Suprapubic skin (tissue), 4 donors: ENCODE data around the gene ISG15.

ENCODE experiments used
- EP300 ChIP-seq: sonication (generic); formaldehyde crosslinking; IDR thresholded peaks from one replicate; pipeline ENCODE4 v1.6.1; 2017; ENCODE audit warnings: antibody characterized with exemption
- POLR2A ChIP-seq, 2 donors: fragments of 450-650 bp; IDR thresholded peaks; one replicate each; pipeline ENCODE4 v1.6.1; 2017; ENCODE audit warnings: antibody characterized with exemption in 2 of 2, mild to moderate bottlenecking in 2 of 2, moderate library complexity in 2 of 2
- POLR2AphosphoS5 ChIP-seq, 3 donors: sonication (generic); formaldehyde crosslinking; IDR thresholded peaks; one replicate each; pipeline ENCODE4 v1.6.1; 2017; ENCODE audit warnings: antibody characterized with exemption in 3 of 3
- TF ChIP-seq, protein P1 (sequence below), 2 donors: fragments of 200-600 bp in 1 of 2; fragments of 450-650 bp in 1 of 2; sonication (generic) in 1 of 2; IDR thresholded peaks; one replicate each; pipeline ENCODE4 v1.5.1; 2016 to 2019; ENCODE audit warnings: antibody characterized with exemption in 2 of 2, mild to moderate bottlenecking in 1 of 2, moderate library complexity in 1 of 2

- TF ChIP-seq, protein P1, sequence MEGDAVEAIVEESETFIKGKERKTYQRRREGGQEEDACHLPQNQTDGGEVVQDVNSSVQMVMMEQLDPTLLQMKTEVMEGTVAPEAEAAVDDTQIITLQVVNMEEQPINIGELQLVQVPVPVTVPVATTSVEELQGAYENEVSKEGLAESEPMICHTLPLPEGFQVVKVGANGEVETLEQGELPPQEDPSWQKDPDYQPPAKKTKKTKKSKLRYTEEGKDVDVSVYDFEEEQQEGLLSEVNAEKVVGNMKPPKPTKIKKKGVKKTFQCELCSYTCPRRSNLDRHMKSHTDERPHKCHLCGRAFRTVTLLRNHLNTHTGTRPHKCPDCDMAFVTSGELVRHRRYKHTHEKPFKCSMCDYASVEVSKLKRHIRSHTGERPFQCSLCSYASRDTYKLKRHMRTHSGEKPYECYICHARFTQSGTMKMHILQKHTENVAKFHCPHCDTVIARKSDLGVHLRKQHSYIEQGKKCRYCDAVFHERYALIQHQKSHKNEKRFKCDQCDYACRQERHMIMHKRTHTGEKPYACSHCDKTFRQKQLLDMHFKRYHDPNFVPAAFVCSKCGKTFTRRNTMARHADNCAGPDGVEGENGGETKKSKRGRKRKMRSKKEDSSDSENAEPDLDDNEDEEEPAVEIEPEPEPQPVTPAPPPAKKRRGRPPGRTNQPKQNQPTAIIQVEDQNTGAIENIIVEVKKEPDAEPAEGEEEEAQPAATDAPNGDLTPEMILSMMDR (IDR thresholded peaks at IDR 0.05): no peak
- TF ChIP-seq POLR2A (IDR thresholded peaks at IDR 0.05) (no peak), POLR2AphosphoS5 (IDR thresholded peaks at IDR 0.05) (no peak), EP300 (no peak)
Measured at GRCh38 chr1:1021010-1021919, 8.0 kb downstream of the ISG15 start.
